Fibroblast of lung (primary cell): ENCODE measurements around the gene ARPIN.
"Not testable (repeated sequence)": the region's sequence is repeated elsewhere in the genome, so short reads cannot be mapped to it uniquely, and the experiment has no call there.

Experiments
- EZH2 ChIP-seq: IDR thresholded peaks from 2 replicates; pipeline ENCODE4 v1.5.1; 2012; ENCODE audit warnings: low read length, control low read depth, mild to moderate bottlenecking; ENCODE audit errors: missing control alignments
- TF ChIP-seq, protein P1 (sequence below), 2 donors: IDR thresholded peaks in 1 of 2; conservative IDR thresholded peaks in 1 of 2; 1 replicate in 1 of 2; 2 replicates in 1 of 2; pipeline ENCODE4 v1.5.1; 2011 to 2012; ENCODE audit warnings: low read length in 2 of 2, control low read depth in 1 of 2, inconsistent platforms in 1 of 2, low read depth in 1 of 2, mild to moderate bottlenecking in 1 of 2

DNA sequence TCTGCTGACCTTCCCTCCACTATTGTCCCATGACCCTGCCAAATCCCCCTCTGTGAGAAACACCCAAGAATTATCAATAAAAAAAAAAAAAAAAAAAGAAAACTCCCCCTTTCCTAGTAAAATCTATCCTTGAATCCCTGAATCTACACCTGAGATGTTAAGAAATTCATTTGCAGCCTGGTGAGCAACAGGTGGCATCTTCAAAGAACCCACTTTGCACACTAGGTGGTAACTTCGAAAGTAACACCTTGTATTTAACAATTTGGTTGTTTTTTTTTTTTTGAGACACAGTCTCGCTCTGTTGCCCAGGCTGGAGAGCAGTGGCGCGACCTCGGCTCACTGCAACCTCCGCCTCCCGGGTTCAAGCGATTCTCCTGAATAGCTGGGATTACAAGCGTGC lies 43.3 kb downstream of the ARPIN start:
- TF ChIP-seq, protein P1, sequence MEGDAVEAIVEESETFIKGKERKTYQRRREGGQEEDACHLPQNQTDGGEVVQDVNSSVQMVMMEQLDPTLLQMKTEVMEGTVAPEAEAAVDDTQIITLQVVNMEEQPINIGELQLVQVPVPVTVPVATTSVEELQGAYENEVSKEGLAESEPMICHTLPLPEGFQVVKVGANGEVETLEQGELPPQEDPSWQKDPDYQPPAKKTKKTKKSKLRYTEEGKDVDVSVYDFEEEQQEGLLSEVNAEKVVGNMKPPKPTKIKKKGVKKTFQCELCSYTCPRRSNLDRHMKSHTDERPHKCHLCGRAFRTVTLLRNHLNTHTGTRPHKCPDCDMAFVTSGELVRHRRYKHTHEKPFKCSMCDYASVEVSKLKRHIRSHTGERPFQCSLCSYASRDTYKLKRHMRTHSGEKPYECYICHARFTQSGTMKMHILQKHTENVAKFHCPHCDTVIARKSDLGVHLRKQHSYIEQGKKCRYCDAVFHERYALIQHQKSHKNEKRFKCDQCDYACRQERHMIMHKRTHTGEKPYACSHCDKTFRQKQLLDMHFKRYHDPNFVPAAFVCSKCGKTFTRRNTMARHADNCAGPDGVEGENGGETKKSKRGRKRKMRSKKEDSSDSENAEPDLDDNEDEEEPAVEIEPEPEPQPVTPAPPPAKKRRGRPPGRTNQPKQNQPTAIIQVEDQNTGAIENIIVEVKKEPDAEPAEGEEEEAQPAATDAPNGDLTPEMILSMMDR (conservative IDR thresholded peaks at IDR 0.05 in 1 of 2, IDR thresholded peaks at IDR 0.05 in 1 of 2; ENCODE audit: low read depth in 1 of 2, low read length in 2 of 2) = not testable (repeated sequence)
- TF ChIP-seq EZH2 = not testable (repeated sequence)
